Osteoblast (primary cell): ENCODE results near the gene POPDC3. TPM values are rescaled to one million over a fixed set of nuclear protein-coding genes. Genes with fewer than 3 reads are reported as not detected.
"Not testable (repeated sequence)": the region's sequence is repeated elsewhere in the genome, so short reads cannot be mapped to it uniquely, and the experiment has no call there.

Experiments used
- DNase-seq: peaks from one replicate; pipeline ENCODE4 v3.0.0; 2011; ENCODE audit warnings: low spot score, mixed read lengths; ENCODE audit not compliant: insufficient read length; ENCODE audit errors: missing footprints
- H2AFZ ChIP-seq: 2 replicates; pipeline ENCODE4 v1.6.0; 2011; ENCODE audit warnings: mild to moderate bottlenecking, low read length
- H3K27ac ChIP-seq: 2 replicates; pipeline ENCODE4 v1.5.1; 2011; ENCODE audit warnings: mild to moderate bottlenecking, low read depth, low read length, moderate library complexity
- H3K27me3 ChIP-seq: 2 replicates; pipeline ENCODE4 v1.6.0; 2012; ENCODE audit warnings: mild to moderate bottlenecking, control low read depth, inconsistent platforms, low read length, moderate library complexity; ENCODE audit not compliant: insufficient read depth
- H3K36me3 ChIP-seq: 2 replicates; pipeline ENCODE4 v1.5.1; 2011; ENCODE audit warnings: mild to moderate bottlenecking, low read length, control low read depth, moderate library complexity; ENCODE audit not compliant: insufficient read depth
- H3K4me1 ChIP-seq: 2 replicates; pipeline ENCODE4 v1.5.1; 2011; ENCODE audit warnings: mild to moderate bottlenecking, low read length, control low read depth, moderate library complexity; ENCODE audit not compliant: insufficient read depth
- H3K4me2 ChIP-seq: 2 replicates; pipeline ENCODE4 v1.6.0; 2011; ENCODE audit warnings: mild to moderate bottlenecking, low read length; ENCODE audit not compliant: insufficient read depth
- H3K4me3 ChIP-seq: fragments of 200-600 bp; sonication (generic); 3 replicates; pipeline ENCODE4 v1.5.1; 2012; ENCODE audit warnings: mild to moderate bottlenecking, low read length, inconsistent platforms; ENCODE audit not compliant: insufficient read depth
- H3K79me2 ChIP-seq: 2 replicates; pipeline ENCODE4 v1.6.0; 2012; ENCODE audit warnings: mild to moderate bottlenecking, low read length, control low read depth, inconsistent platforms; ENCODE audit not compliant: insufficient read depth
- H3K9me3 ChIP-seq: 2 replicates; pipeline ENCODE4 v1.5.1; 2011; ENCODE audit warnings: low read depth, low read length, control low read depth
- H4K20me1 ChIP-seq: 2 replicates; pipeline ENCODE4 v1.6.0; 2012; ENCODE audit warnings: mild to moderate bottlenecking, low read length, control low read depth; ENCODE audit not compliant: insufficient read depth
- CTCF ChIP-seq: IDR thresholded peaks from 2 replicates; pipeline ENCODE4 v1.5.1; 2011; ENCODE audit warnings: mild to moderate bottlenecking, low read depth, low read length, moderate library complexity; ENCODE audit errors: extremely low read depth
- total RNA-seq: library from RNA; depleted of rRNA; stranded (reverse); fragments of >200 nt; gene quantifications from 2 replicates; pipeline ENCODE4 v1.2.3, GENCODE V29; 2012

Gene POPDC3
- total RNA-seq, result 32.6 and 41.8 TPM in 2 replicates

- H3K9me3 ChIP-seq, result no peaks in the 10 kb centered on the region
- no peaks in the 10 kb centered on the region for H4K20me1 ChIP-seq
- H3K27ac ChIP-seq, result peak within 1 kb of the TSS; percentile 90
- H2AFZ ChIP-seq, result peak within 1 kb of the TSS; percentile 96
- H3K27me3 ChIP-seq, result no peaks in the 10 kb centered on the region
- DNase-seq, result peak; percentile 88
- H3K4me2 ChIP-seq, result peak within 1 kb of the TSS; percentile 91
- H3K4me3 ChIP-seq, result peak within 1 kb of the TSS; percentile 82
- H3K36me3 ChIP-seq, result no peaks in the 10 kb centered on the region
- peaks cover 24% of the 10 kb centered on the region for H3K79me2 ChIP-seq
- TF ChIP-seq CTCF, result no peak
- H3K4me1 ChIP-seq, result peaks cover 20% of the 10 kb centered on the region
Observed at GRCh38 chr6:105179244-105180065, at the start of gene POPDC3. TSS of gene POPDC3 (minus strand) at chr6:105180014. CDS start at chr6:105161909, 18,105 bp downstream.

- peaks cover 5% of the 10 kb centered on the region for H3K27me3 ChIP-seq
- DNase-seq, result no peak
- H3K4me1 ChIP-seq, result no peaks in the 10 kb centered on the region
- no peaks in the 10 kb centered on the region for H3K36me3 ChIP-seq
- H4K20me1 ChIP-seq, result no peaks in the 10 kb centered on the region
- no peak overlapping the region for H3K4me2 ChIP-seq
- no peak for TF ChIP-seq CTCF
- no peak overlapping the region for H3K27ac ChIP-seq
- H2AFZ ChIP-seq, result no peak overlapping the region
- H3K4me3 ChIP-seq, result no peak overlapping the region
- H3K79me2 ChIP-seq, result no peaks in the 10 kb centered on the region
- no peaks in the 10 kb centered on the region for H3K9me3 ChIP-seq
Observed at GRCh38 chr6:105227295-105227767, 47.5 kb upstream of the POPDC3 start.

- no peak overlapping the region for H3K27ac ChIP-seq
- no peaks in the 10 kb centered on the region for H3K9me3 ChIP-seq
- no peaks in the 10 kb centered on the region for H3K36me3 ChIP-seq
- H4K20me1 ChIP-seq, result no peaks in the 10 kb centered on the region
- no peak for TF ChIP-seq CTCF
- no peak overlapping the region for H3K4me2 ChIP-seq
- H3K27me3 ChIP-seq, result peaks cover 5% of the 10 kb centered on the region
- DNase-seq, result no peak
- H3K4me1 ChIP-seq, result no peaks in the 10 kb centered on the region
- no peaks in the 10 kb centered on the region for H3K79me2 ChIP-seq
- no peak overlapping the region for H2AFZ ChIP-seq
- no peak overlapping the region for H3K4me3 ChIP-seq
Observed at GRCh38 chr6:105226598-105227294, 46.9 kb upstream of the POPDC3 start.

- Histone ChIP-seq H3K27ac (no peak overlapping the region), H3K36me3 (no peaks in the 10 kb centered on the region), H3K4me2 (no peak overlapping the region), H2AFZ (no peak overlapping the region), H4K20me1 (no peaks in the 10 kb centered on the region), H3K79me2 (no peaks in the 10 kb centered on the region), H3K4me1 (no peaks in the 10 kb centered on the region), H3K27me3 (peaks cover 5% of the 10 kb centered on the region), H3K4me3 (no peak overlapping the region), H3K9me3 (no peaks in the 10 kb centered on the region)
- TF ChIP-seq CTCF, result no peak
- no peak for DNase-seq
Observed at GRCh38 chr6:105223242-105223641, 43.4 kb upstream of the POPDC3 start.

GRCh38 chr6:105221219-105221618, 41.4 kb upstream of the POPDC3 start:
- not testable (repeated sequence) for H3K27me3 ChIP-seq, H3K4me2 ChIP-seq, H3K36me3 ChIP-seq, H4K20me1 ChIP-seq, H3K4me3 ChIP-seq, H3K79me2 ChIP-seq, H3K4me1 ChIP-seq, H3K9me3 ChIP-seq, DNase-seq, H3K27ac ChIP-seq, H2AFZ ChIP-seq
